Mesodermal cell (in vitro differentiated cells): ENCODE data around the gene PLPPR2.
"Not testable (repeated sequence)": the region's sequence is repeated elsewhere in the genome, so short reads cannot be mapped to it uniquely, and the experiment has no call there.

ENCODE experiments used
- H3K27ac ChIP-seq: 2 replicates; pipeline ENCODE4 v1.7.0; 2013; ENCODE audit warnings: mild to moderate bottlenecking, low read depth, low read length, moderate library complexity; ENCODE audit not compliant: severe bottlenecking
- H3K36me3 ChIP-seq: 2 replicates; pipeline ENCODE4 v1.7.1; 2013; ENCODE audit warnings: mild to moderate bottlenecking, low read length, moderate library complexity; ENCODE audit not compliant: control insufficient read depth, insufficient read depth
- H3K4me1 ChIP-seq: one replicate; pipeline ENCODE4 v1.7.1; 2013; ENCODE audit warnings: mild to moderate bottlenecking, low read length; ENCODE audit not compliant: insufficient read depth, control insufficient read depth, poor library complexity, severe bottlenecking
- H3K4me3 ChIP-seq: 2 replicates; pipeline ENCODE4 v1.7.0; 2013; ENCODE audit warnings: low read length, control low read depth, mild to moderate bottlenecking; ENCODE audit not compliant: insufficient read depth, poor library complexity, severe bottlenecking; ENCODE audit errors: extremely low read depth
- H3K9me3 ChIP-seq: 2 replicates; pipeline ENCODE4 v1.7.1; 2013; ENCODE audit warnings: mild to moderate bottlenecking, low read length, moderate library complexity; ENCODE audit not compliant: control insufficient read depth
- WGBS, 2 experiments: methylation state at CpG; one replicate each; pipeline ENCODE4 v1.1.5; 2013; ENCODE audit warnings: missing lambda C conversion rate in 2 of 2; ENCODE audit not compliant: insufficient coverage in 2 of 2; 5-methylcytosine and 5-hydroxymethylcytosine counted together

The PLPPR2 gene

DNA sequence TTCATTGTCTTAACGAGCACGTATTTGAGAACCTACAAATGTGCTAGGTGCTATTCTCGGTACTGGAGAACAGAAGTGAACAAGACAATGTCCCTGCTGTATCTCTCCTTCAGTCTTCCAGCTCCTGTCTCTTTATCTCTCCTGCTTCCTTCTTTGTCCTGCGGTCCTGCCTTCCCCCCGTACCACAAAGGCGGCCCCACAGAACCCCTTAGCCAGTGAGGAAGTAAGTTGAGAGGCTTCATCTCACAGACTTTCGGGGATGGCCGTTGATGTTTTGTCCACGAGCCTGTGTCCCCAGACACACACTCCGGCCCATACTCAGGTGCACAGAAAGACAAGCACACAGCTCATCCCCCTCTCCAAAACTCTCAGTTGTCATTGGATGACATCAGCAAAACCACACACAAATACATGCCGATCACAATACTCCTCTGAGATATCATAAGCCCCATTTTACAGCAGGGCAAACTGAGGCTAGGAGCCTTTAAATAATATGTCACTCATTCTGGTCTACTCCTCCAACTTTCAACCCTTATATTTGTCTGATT lies 18.7 kb downstream of the PLPPR2 start:
- peak overlapping the region; percentile 58 for H3K4me3 ChIP-seq
- peaks cover 17% of the 10 kb centered on the region for H3K4me1 ChIP-seq
- no peaks in the 10 kb centered on the region for H3K9me3 ChIP-seq
- H3K36me3 ChIP-seq = peaks cover 23% of the 10 kb centered on the region
- H3K27ac ChIP-seq = peak overlapping the region; percentile 79
- WGBS, 2 experiments = 76 to 83% methylated on average over 8 to 11 of the region's 11 CpGs

DNA sequence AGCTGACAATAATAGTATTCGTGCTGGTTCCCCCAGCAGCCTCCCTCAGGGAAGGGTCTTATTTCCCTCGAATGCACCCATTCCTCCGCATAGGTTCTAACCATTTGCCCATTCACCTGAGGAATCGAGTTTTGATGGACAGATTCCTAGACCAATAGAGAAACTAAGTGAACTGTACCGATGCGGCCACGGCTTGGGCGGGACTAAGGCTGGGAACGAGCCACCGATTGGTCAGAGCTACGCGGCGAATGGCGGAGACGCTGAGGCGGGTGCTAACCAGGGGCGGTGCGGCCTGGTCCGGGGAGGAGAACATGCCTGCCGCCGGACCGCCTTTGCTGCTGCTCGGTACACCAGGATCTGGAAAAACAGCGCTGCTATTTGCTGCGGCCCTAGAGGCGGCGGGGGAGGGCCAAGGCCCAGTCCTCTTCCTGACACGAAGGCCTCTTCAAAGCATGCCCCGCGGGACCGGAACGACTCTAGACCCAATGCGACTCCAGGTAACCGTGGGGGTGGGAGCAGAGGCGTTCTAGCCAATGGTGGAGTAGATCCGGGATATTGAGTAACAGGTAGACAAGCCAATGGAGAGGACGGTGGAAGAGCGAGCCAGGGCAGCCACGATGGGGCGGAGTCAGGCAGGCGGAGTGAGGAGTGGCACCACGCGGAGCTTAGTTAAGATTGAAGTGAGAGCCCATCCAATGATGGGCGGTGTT lies 19.4 kb downstream of the PLPPR2 start, which contains the start of gene SWSAP1:
Gene SWSAP1, plus strand, starts transcription at position 234 of the 710 bp plus-strand sequence. Its CDS starts 15 bp downstream, at position 249.
- H3K4me3 ChIP-seq = peak within 1 kb of the TSS; percentile 58
- H3K36me3 ChIP-seq = peaks cover 24% of the 10 kb centered on the region
- H3K27ac ChIP-seq = peak within 1 kb of the TSS; percentile 86
- WGBS, 2 experiments = 0% methylated on average over 40 to 42 of the region's 44 CpGs
- peaks cover 17% of the 10 kb centered on the region for H3K4me1 ChIP-seq
- H3K9me3 ChIP-seq = no peaks in the 10 kb centered on the region

DNA sequence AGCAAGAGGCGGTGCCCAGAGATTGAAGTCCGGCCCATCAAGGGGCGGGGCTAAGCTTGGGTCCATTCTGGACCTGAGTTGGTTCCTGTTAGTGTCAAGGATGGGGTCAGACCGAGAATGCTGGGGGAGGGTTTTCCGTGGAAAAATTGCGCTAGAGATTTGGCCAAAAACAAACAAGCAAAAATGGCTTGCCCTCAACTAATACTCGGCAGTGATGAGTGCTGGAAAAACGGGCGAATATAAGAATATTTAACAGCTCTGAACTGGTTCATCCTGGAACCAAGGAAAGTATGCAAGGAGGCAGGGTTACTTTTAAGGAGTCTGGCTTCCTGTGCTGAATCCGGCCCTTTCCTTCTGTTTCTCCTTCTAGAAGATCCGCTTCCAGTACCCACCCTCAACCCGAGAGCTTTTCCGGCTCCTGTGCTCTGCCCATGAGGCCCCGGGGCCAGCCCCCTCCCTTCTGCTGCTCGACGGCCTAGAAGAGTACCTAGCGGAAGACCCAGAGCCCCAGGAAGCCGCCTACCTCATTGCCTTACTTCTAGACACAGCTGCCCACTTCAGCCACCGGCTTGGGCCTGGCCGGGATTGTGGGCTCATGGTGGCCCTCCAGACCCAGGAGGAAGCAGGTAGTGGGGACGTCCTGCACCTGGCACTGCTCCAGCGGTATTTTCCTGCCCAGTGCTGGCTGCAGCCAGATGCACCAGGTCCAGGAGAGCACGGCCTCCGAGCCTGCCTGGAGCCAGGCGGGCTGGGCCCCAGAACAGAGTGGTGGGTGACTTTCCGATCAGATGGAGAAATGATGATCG lies 20.1 kb downstream of the PLPPR2 start:
- H3K36me3 ChIP-seq = peaks cover 24% of the 10 kb centered on the region
- no peaks in the 10 kb centered on the region for H3K9me3 ChIP-seq
- H3K4me1 ChIP-seq = peaks cover 17% of the 10 kb centered on the region
- peak overlapping the region; percentile 58 for H3K4me3 ChIP-seq
- H3K27ac ChIP-seq = peak overlapping the region; percentile 46
- WGBS, 2 experiments = 38 to 46% methylated on average over 24 to 27 of the region's 27 CpGs

DNA sequence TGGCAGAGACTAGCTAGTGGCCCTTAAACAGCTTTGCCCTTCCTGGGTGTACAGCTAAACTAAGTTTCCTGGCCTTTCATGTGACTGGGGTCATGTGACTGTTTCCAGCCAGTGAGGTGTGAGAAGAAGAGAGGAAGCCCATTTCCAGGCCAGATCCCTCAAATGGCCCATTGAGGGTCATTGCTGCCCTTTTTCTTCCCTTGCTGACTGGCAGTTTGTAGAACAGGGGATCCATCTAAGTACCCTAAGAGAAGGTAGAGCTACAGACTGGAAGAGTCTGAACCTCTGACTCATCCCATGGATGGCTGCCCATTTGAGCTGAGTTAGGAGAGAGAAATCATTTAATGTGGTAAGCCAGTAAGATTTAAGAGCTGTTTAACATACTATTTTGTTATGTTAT lies 22.0 kb downstream of the PLPPR2 start:
- H3K27ac ChIP-seq = peak overlapping the region; percentile 16

DNA sequence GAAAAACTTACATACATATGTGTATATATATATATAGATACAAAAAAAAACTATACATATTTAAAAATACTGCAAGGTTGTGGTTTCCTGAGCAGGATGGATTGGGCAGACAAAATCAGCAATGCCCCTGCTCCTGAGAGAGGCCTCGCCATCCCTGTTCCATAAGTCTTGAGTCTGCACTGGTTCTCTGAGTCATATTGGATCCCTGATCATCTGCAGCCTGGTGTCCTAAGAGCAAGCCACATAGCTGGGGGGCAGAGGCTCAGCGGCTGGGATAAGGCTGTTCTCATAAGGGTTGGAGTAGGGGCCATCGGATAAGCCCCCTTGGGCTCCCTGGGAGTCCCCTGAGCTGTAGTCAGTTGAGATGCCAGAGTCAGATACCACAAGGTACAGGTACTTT lies 22.5 kb downstream of the PLPPR2 start:
- Histone ChIP-seq H3K27ac (no peak overlapping the region), H3K4me1 (peaks cover 17% of the 10 kb centered on the region), H3K4me3 (no peak overlapping the region), H3K9me3 (no peaks in the 10 kb centered on the region), H3K36me3 (peaks cover 24% of the 10 kb centered on the region)
- WGBS, 2 experiments = 95 to 100% methylated on average over 2 to 3 of the region's 3 CpGs

More for the DNA sequence above, 22.0 kb downstream of the PLPPR2 start:
- Histone ChIP-seq H3K9me3 (no peaks in the 10 kb centered on the region), H3K36me3 (peaks cover 24% of the 10 kb centered on the region), H3K4me3 (no peak overlapping the region), H3K4me1 (peaks cover 17% of the 10 kb centered on the region)

DNA sequence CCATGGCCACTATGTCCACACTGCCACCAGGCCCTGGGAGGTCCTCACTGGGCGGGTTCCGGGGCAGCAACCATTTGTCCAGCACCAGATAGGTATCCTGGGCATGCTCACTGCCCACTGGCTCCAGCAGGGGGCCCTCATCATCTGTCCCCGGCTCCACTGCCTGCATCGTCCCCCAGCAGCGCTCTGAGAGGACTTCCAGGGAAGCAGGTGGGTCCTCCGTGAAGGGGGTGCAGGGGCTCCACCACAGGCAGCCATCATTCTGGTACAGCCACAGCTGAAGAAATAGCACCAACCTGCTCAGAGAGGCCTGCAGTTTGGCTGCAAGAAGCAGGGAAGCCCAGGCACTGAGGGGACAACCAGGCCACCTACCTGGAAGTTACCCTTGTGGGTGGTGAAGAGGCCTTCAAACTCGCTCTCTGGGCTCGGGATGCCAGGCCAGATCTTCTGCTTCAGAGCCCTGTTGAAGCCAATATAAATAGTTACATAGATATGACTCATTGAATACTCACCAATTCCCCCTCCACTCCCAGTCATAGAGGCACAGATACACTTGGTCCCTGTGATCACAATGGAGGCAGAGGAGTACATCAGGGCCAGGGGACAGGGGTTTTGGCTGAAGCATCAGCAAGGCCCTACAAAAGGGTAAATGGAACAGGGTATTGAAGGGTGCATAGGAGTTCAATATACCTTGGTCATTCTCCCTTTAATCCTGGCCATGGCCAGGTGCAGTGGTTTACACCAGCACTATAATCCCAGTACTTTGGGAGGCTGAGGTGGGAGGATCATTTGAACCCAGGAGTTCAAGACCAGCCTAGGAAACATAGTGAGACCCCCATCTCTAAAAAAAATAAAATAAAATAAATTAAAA lies 23.3 kb downstream of the PLPPR2 start:
- Histone ChIP-seq H3K4me3 (no peak overlapping the region), H3K27ac (no peak overlapping the region), H3K36me3 (peaks cover 24% of the 10 kb centered on the region), H3K9me3 (no peaks in the 10 kb centered on the region), H3K4me1 (peaks cover 17% of the 10 kb centered on the region)
- 59 to 67% methylated on average over 6 to 8 of the region's 8 CpGs for WGBS, 2 experiments

DNA sequence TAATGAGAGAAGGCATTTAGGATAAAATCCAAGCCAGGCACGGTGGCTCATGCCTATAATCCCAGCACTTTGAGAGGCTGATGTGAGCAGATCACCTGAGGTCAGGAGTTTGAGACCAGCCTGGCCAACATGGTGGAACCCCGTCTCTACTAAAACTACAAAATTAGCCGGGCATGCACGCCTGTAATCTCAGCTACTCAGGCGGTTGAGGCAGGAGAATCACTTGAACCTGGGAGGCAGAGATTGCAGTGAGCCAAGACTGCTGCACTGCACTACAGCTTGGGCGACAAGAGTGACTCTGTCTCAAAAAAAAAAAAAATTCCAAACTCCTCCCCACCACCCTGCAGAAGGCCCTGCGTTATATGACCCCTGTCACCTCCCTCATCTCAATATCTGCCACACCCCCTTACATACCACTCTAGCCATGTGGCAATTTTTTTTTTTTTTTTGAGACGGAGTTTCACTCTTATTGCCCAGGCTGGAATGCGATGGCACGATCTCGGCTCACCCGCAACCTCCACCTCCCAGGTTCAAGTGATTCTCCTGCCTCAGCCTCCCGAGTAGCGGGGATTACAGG lies 24.1 kb downstream of the PLPPR2 start:
- not testable (repeated sequence) for H3K9me3 ChIP-seq, H3K27ac ChIP-seq, H3K4me3 ChIP-seq
- 86 to 95% methylated on average over 10 to 13 of the region's 14 CpGs for whole genome bisulfite sequencing, 2 experiments
- peaks cover 24% of the 10 kb centered on the region for H3K36me3 ChIP-seq
- H3K4me1 ChIP-seq = peaks cover 15% of the 10 kb centered on the region

DNA sequence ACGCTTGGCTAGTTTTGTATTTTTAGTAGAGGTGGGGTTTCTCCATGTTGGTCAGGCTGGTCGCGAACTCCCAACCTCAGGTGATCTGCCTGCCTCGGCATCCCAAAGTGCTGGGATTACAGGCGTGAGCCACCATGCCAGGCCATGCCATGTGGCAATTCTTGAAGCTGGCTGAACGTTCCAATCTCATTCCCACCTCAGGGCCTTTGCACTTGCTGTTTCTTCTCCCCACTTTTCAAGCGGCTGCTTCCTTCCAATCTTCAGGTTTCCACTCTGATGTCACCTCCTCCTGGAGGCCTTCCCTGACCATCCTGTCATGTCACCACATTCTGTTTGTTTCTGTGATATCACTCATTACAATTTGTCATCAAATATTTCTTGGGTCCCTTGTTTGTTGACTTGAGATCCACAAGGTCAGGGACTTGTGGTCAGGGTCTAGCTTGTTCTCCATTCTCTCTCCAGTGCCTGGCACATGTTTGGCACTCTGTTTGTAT lies 24.7 kb downstream of the PLPPR2 start:
- Histone ChIP-seq H3K9me3 (no peaks in the 10 kb centered on the region), H3K27ac (no peak overlapping the region), H3K4me1 (peaks cover 18% of the 10 kb centered on the region), H3K36me3 (peaks cover 24% of the 10 kb centered on the region), H3K4me3 (no peak overlapping the region)
- 92 to 97% methylated on average over 6 of the region's 7 CpGs for WGBS, 2 experiments

DNA sequence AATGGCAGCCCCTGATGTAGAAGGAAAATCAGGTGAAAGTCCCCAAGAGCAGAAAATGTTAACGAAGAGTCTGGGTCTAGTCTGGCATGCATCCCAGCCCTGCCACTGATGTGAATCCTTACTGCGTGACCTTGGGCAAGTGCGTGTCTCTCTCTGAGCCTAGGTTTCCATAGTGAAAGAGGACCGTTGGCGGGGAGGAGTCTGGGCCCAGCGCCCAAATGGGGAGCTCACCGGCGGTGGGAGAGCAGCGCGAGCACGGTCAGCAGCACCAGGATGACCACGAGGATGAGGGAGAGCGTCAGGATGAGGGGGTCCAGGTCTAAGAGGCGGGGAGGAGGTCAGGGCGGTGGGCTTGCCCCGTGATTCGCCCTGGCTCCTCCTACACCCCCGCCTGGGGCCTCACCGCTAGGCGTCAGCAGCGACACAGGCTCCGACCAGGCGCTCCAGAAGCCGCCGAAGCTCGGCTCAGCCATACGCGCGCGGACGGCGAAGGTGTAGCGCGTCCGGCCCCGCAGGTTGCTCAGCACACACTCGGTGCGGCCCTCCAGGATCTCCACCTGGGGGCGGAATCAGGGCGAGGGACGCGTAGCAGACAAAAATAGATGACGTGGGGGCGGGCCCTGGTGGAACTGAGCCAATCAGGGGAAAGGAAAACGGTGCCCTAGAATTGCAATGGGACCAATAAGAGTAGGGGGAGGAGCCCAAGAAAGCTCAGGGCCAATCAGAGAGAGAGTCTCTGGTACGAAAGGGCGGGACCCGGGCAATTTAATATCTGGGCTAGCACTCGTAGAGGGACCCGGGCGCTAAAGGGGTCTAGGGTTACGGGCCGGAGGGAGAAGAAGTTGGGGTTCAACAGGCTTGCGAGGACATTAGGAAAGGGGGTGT lies 25.7 kb downstream of the PLPPR2 start:
- WGBS, 2 experiments = 5 to 6% methylated on average over 36 to 53 of the region's 54 CpGs
- no peaks in the 10 kb centered on the region for H3K9me3 ChIP-seq
- peaks cover 10% of the 10 kb centered on the region for H3K4me1 ChIP-seq
- H3K36me3 ChIP-seq = peaks cover 22% of the 10 kb centered on the region
- peak overlapping the region; percentile 52 for H3K4me3 ChIP-seq
- peak overlapping the region; percentile 94 for H3K27ac ChIP-seq
